A549 (cell line): Measurements from ENCODE around the gene ENDOG. TPM values are rescaled to one million over a fixed set of nuclear protein-coding genes. Genes with fewer than 3 reads are reported as not detected.

ENCODE experiments used
- ATAC-seq, 2 experiments: fragments of 200-7000 bp in 1 of 2; fragments of >200 bp in 1 of 2; cut with Nextera tagmentation in 1 of 2; cut with Tn5 transposase in 1 of 2; 3 replicates each; pipeline versions ENCODE4 v1.8.0 to v1.9.1; 2018 to 2020; ENCODE audit warnings: mild to moderate bottlenecking in 1 of 2, moderate library complexity in 1 of 2
- CTCF ChIA-PET: fragments of 300-600 bp; sonication (Branson Sonifier 250); formaldehyde crosslinking; extraction: SDS; loops from one replicate; lab custom pipeline; 2021; ENCODE audit warnings: antibody characterized with exemption, inconsistent platforms; lab: Yijun Ruan, JAX
- POLR2A ChIA-PET: fragments of 350-600 bp; formaldehyde crosslinking; extraction: SDS; loops from one replicate; lab custom pipeline; 2021; ENCODE audit warnings: antibody characterized with exemption, inconsistent platforms; lab: Yijun Ruan, JAX
- DNase-seq, 2 experiments: peaks; one replicate each; pipeline versions ENCODE4 v3.0.0 to v3.0.0-alpha.2; 2011 to 2016; ENCODE audit warnings: low read depth in 1 of 2, low spot score in 1 of 2
- FAIRE-seq: peaks from 2 replicates; lab custom pipeline; 2011; peaks lifted over from hg19 to GRCh38; lab: Jason Lieb, UNC
- H3K27ac ChIP-seq, 2 experiments: fragments of >200 bp; sonication (Bioruptor Twin); formaldehyde crosslinking; 3 replicates each; pipeline ENCODE4 v1.5.1; 2016 to 2017
- H3K4me1 ChIP-seq: fragments of >200 bp; sonication (Bioruptor Twin); formaldehyde crosslinking; 3 replicates; pipeline ENCODE4 v1.6.1; 2016
- H3K4me2 ChIP-seq: fragments of >200 bp; sonication (Bioruptor Twin); formaldehyde crosslinking; 3 replicates; pipeline ENCODE4 v1.6.1; 2016
- H3K4me3 ChIP-seq: fragments of >200 bp; sonication (Bioruptor Twin); formaldehyde crosslinking; 3 replicates; pipeline ENCODE4 v1.5.1; 2016
- H3K9me3 ChIP-seq: fragments of >200 bp; sonication (Bioruptor Twin); formaldehyde crosslinking; 3 replicates; pipeline ENCODE4 v1.6.1; 2016
- ATOH8 ChIP-seq: fragments of 250-450 bp; sonication (Bioruptor Pico); IDR thresholded peaks from 2 replicates; pipeline ENCODE4 v1.5.0; 2020; ENCODE audit warnings: low read depth, mild to moderate bottlenecking, moderate library complexity
- BHLHE40 ChIP-seq: IDR thresholded peaks from 2 replicates; pipeline ENCODE4 v1.6.1; 2012; ENCODE audit warnings: low read depth, low read length, inconsistent platforms
- CEBPB ChIP-seq, 2 experiments: fragments of >200 bp in 1 of 2; sonication (Bioruptor Twin) in 1 of 2; formaldehyde crosslinking in 1 of 2; IDR thresholded peaks; 2 replicates each; pipeline ENCODE4 v1.6.1; 2012 to 2016
- CHD4 ChIP-seq: fragments of 200-600 bp; sonication (generic); IDR thresholded peaks from 2 replicates; pipeline ENCODE4 v1.6.1; 2016; ENCODE audit warnings: antibody characterized with exemption, mild to moderate bottlenecking, borderline replicate concordance
- E2F6 ChIP-seq: IDR thresholded peaks from 2 replicates; pipeline ENCODE4 v1.6.1; 2012; ENCODE audit warnings: low read depth, borderline replicate concordance
- EHF ChIP-seq: fragments of 250-450 bp; sonication (Bioruptor Pico); IDR thresholded peaks from 2 replicates; pipeline ENCODE4 v1.5.0; 2020; ENCODE audit warnings: mild to moderate bottlenecking
- EHMT2 ChIP-seq: fragments of 200-600 bp; sonication (generic); IDR thresholded peaks from 2 replicates; pipeline ENCODE4 v1.6.1; 2016; ENCODE audit warnings: antibody characterized with exemption, low read depth, mild to moderate bottlenecking, moderate library complexity
- EP300 ChIP-seq, 2 experiments: fragments of >200 bp; sonication (Bioruptor Twin); formaldehyde crosslinking; IDR thresholded peaks; 2 replicates in 1 of 2; 3 replicates in 1 of 2; pipeline ENCODE4 v1.6.1; 2016 to 2017
- FOSB ChIP-seq: fragments of 250-450 bp; sonication (Bioruptor Pico); IDR thresholded peaks from 2 replicates; pipeline ENCODE4 v1.5.0; 2020; ENCODE audit warnings: mild to moderate bottlenecking, moderate library complexity
- FOSL2 ChIP-seq, 2 experiments: fragments of 450-650 bp in 1 of 2; fragments of >200 bp in 1 of 2; sonication (Bioruptor Twin) in 1 of 2; formaldehyde crosslinking; IDR thresholded peaks; 2 replicates each; pipeline versions ENCODE4 v1.5.0 to v1.6.1; 2016 to 2020; ENCODE audit warnings: mild to moderate bottlenecking in 1 of 2, moderate library complexity in 1 of 2
- HDAC2 ChIP-seq: fragments of 200-600 bp; sonication (generic); IDR thresholded peaks from 2 replicates; pipeline ENCODE4 v1.6.1; 2016
- HEYL ChIP-seq: fragments of 250-450 bp; sonication (Bioruptor Pico); IDR thresholded peaks from 2 replicates; pipeline ENCODE4 v1.8.0; 2021; ENCODE audit warnings: mild to moderate bottlenecking, moderate library complexity
- HOXA7 ChIP-seq: fragments of 250-450 bp; sonication (Bioruptor Pico); IDR thresholded peaks from 2 replicates; pipeline ENCODE4 v1.5.0; 2020; ENCODE audit warnings: mild to moderate bottlenecking, moderate library complexity
- HOXB13 ChIP-seq: fragments of 250-450 bp; sonication (Bioruptor Pico); IDR thresholded peaks from 2 replicates; pipeline ENCODE4 v1.5.0; 2020; ENCODE audit warnings: low read depth, mild to moderate bottlenecking, moderate library complexity
- JUN ChIP-seq, 2 experiments: fragments of >200 bp; sonication (Bioruptor Twin); formaldehyde crosslinking; IDR thresholded peaks; 2 replicates in 1 of 2; 3 replicates in 1 of 2; pipeline ENCODE4 v1.6.1; 2016 to 2017
- JUNB ChIP-seq: fragments of >200 bp; sonication (Bioruptor Twin); formaldehyde crosslinking; IDR thresholded peaks from 2 replicates; pipeline ENCODE4 v1.6.1; 2016
- KDM1A ChIP-seq: fragments of 200-600 bp; sonication (generic); IDR thresholded peaks from 2 replicates; pipeline ENCODE4 v1.6.1; 2016; ENCODE audit warnings: low read depth, mild to moderate bottlenecking
- MAZ ChIP-seq: fragments of 150-350 bp; IDR thresholded peaks from 2 replicates; pipeline ENCODE4 v1.6.1; 2014; ENCODE audit warnings: antibody characterized with exemption, low read depth, low read length, borderline replicate concordance
- PBX3 ChIP-seq: IDR thresholded peaks from 2 replicates; pipeline ENCODE4 v1.6.1; 2012
- POLR2AphosphoS2 ChIP-seq: conservative IDR thresholded peaks from 2 replicates; pipeline ENCODE4 v1.6.1; 2012; ENCODE audit warnings: low read length, improper control_type of control experiment, inconsistent platforms
- RAD21 ChIP-seq, 2 experiments: fragments of >200 bp in 1 of 2; sonication (Bioruptor Twin) in 1 of 2; formaldehyde crosslinking in 1 of 2; IDR thresholded peaks in 1 of 2; conservative IDR thresholded peaks in 1 of 2; 2 replicates in 1 of 2; 3 replicates in 1 of 2; pipeline ENCODE4 v1.6.1; 2012 to 2018; ENCODE audit warnings: inconsistent platforms in 1 of 2
- RARB ChIP-seq: fragments of 250-450 bp; sonication (Bioruptor Pico); IDR thresholded peaks from 2 replicates; pipeline ENCODE4 v1.8.0; 2021; ENCODE audit warnings: mild to moderate bottlenecking, moderate library complexity
- RCOR1 ChIP-seq: fragments of 150-350 bp; IDR thresholded peaks from 2 replicates; pipeline ENCODE4 v1.6.1; 2014; ENCODE audit warnings: antibody characterized with exemption, low read length, low read depth
- REST ChIP-seq: fragments of 200-600 bp; sonication (generic); IDR thresholded peaks from 2 replicates; pipeline ENCODE4 v1.6.1; 2016; ENCODE audit warnings: antibody characterized with exemption, mild to moderate bottlenecking, moderate library complexity
- RFX5 ChIP-seq: fragments of 450-650 bp; IDR thresholded peaks from 2 replicates; pipeline ENCODE4 v1.7.1; 2014; ENCODE audit warnings: antibody characterized with exemption, mild to moderate bottlenecking, moderate library complexity
- RNF2 ChIP-seq: fragments of 200-600 bp; sonication (generic); IDR thresholded peaks from 2 replicates; pipeline ENCODE4 v1.6.1; 2016; ENCODE audit warnings: low read depth, mild to moderate bottlenecking, antibody characterized with exemption, moderate library complexity, borderline replicate concordance
- SMC3 ChIP-seq: fragments of >200 bp; sonication (Bioruptor Twin); formaldehyde crosslinking; IDR thresholded peaks from 3 replicates; pipeline ENCODE4 v1.6.1; 2018; ENCODE audit warnings: inconsistent platforms
- SREBF2 ChIP-seq: fragments of 450-650 bp; IDR thresholded peaks from 2 replicates; pipeline ENCODE4 v1.6.1; 2014; ENCODE audit warnings: mild to moderate bottlenecking, moderate library complexity
- TFCP2L1 ChIP-seq: fragments of 250-450 bp; sonication (Bioruptor Pico); IDR thresholded peaks from 2 replicates; pipeline ENCODE4 v1.5.0; 2021; ENCODE audit warnings: mild to moderate bottlenecking
- TP53 ChIP-seq: fragments of 250-450 bp; sonication (Bioruptor Pico); IDR thresholded peaks from 2 replicates; pipeline ENCODE4 v1.5.0; 2021; ENCODE audit warnings: mild to moderate bottlenecking, moderate library complexity
- USF2 ChIP-seq: fragments of 450-650 bp; IDR thresholded peaks from 2 replicates; pipeline ENCODE4 v1.6.1; 2014; ENCODE audit warnings: antibody characterized with exemption
- ZFP36 ChIP-seq: fragments of 450-650 bp; IDR thresholded peaks from 2 replicates; pipeline ENCODE4 v1.6.1; 2014; ENCODE audit warnings: borderline replicate concordance; ENCODE audit not compliant: partially characterized antibody
- ZNF302 ChIP-seq: fragments of 250-450 bp; sonication (Bioruptor Pico); IDR thresholded peaks from 2 replicates; pipeline ENCODE4 v1.9.0; 2021; ENCODE audit warnings: inconsistent platforms, mild to moderate bottlenecking, moderate library complexity
- WGBS: methylation state at CpG from one replicate; pipeline ENCODE4 v1.1.6; 2017; ENCODE audit errors: missing lambda C conversion rate; 5-methylcytosine and 5-hydroxymethylcytosine counted together
- polyA plus RNA-seq, 4 experiments: library from polyadenylated mRNA; depleted of rRNA in 3 of 4; stranded (reverse); fragments of >200 nt; fragmentation: RNase III in 1 of 4; extraction: RNeasy Plus Mini Kit Qiagen cat#74134 plus additional on column Dnase treatment in 1 of 4; gene quantifications; 2 replicates in 3 of 4; 3 replicates in 1 of 4; pipeline ENCODE4 v1.2.3, GENCODE V29; 2011 to 2017

The ENDOG gene
- polyA plus RNA-seq, 2 of the 4 experiments (the other 2 are of a cell fraction): 12.8 to 18.6 TPM

- TF ChIP-seq JUN (IDR thresholded peaks at IDR 0.05): peak in 1 of 2 experiments; percentile 81; a peak in 3 of 5 replicates
- TF ChIP-seq RAD21 (conservative IDR thresholded peaks at IDR 0.05 in 1 of 2, IDR thresholded peaks at IDR 0.05 in 1 of 2): no peak
- TF ChIP-seq TFCP2L1 (CRISPR knock-in tag): 0 out of 2 replicates have a peak, but pooled peaks have one; percentile 71
- no peak for TF ChIP-seq SMC3
- TF ChIP-seq KDM1A: no peak
- no peak for TF ChIP-seq FOSB (CRISPR knock-in tag)
- TF ChIP-seq MAZ: no peak
- no peak for TF ChIP-seq RNF2
- no peak for TF ChIP-seq BHLHE40
- TF ChIP-seq FOSL2 (IDR thresholded peaks at IDR 0.05): no peak
- no peak for TF ChIP-seq FOSL2 (CRISPR knock-in tag; IDR thresholded peaks at IDR 0.05)
- no peak for TF ChIP-seq ATOH8 (CRISPR knock-in tag)
- TF ChIP-seq RFX5: 0 out of 2 replicates have a peak, but pooled peaks have one; percentile 17
- TF ChIP-seq TP53 (CRISPR knock-in tag): no peak
- no peak for TF ChIP-seq USF2
- no peak for TF ChIP-seq CEBPB (IDR thresholded peaks at IDR 0.05)
- TF ChIP-seq EHMT2: no peak
- peak; percentile 58; the same call in 1 of the 2 replicates for TF ChIP-seq E2F6
- TF ChIP-seq PBX3: no peak
- no peak for TF ChIP-seq EP300 (IDR thresholded peaks at IDR 0.05)
- TF ChIP-seq HDAC2: no peak
- no peak for TF ChIP-seq RCOR1
- no peak for TF ChIP-seq ZFP36
- TF ChIP-seq RARB (CRISPR knock-in tag): no peak
- TF ChIP-seq ZNF302 (CRISPR knock-in tag): no peak
- TF ChIP-seq EHF (CRISPR knock-in tag): no peak
These were observed 11.4 kb downstream of the ENDOG start, which contains the start of gene SPOUT1 (continued) for GRCh38 chr9:128829477-128830251.

GRCh38 chr9:128833696-128834095 lies 15.4 kb downstream of the ENDOG start:
- WGBS: 94% methylated on average over 10 of the region's 10 CpGs
- ATAC-seq: no peak
- no peak for DNase-seq
- Histone ChIP-seq H3K4me2 (no peak overlapping the region), H3K4me3 (no peak overlapping the region), H3K9me3 (no peaks in the 10 kb centered on the region), H3K27ac (no peak overlapping the region), H3K4me1 (peaks cover 1% of the 10 kb centered on the region; the same call in 1 of the 3 replicates)
- ChIA-PET POLR2A (no interaction called here), CTCF (interaction anchor here (1.0 kb wide), 1 partner anchor 30 kb away, joined by 3 read pairs; no protein-coding TSS in a partner anchor)
- no peak for FAIRE-seq
- TF ChIP-seq FOSL2 (IDR thresholded peaks at IDR 0.05): no peak
- no peak for TF ChIP-seq FOSL2 (CRISPR knock-in tag; IDR thresholded peaks at IDR 0.05)
- no peak for TF ChIP-seq JUN (IDR thresholded peaks at IDR 0.05)
- TF ChIP-seq REST: no peak
- no peak for TF ChIP-seq SREBF2
- no peak for TF ChIP-seq JUNB
- no peak for TF ChIP-seq RARB (CRISPR knock-in tag)
- TF ChIP-seq CHD4: no peak
- TF ChIP-seq POLR2AphosphoS2: no peak
- no peak for TF ChIP-seq BHLHE40
- no peak for TF ChIP-seq HOXA7 (CRISPR knock-in tag)
- no peak for TF ChIP-seq RFX5
- no peak for TF ChIP-seq HOXB13 (CRISPR knock-in tag)
- no peak for TF ChIP-seq EHF (CRISPR knock-in tag)
- TF ChIP-seq HEYL (CRISPR knock-in tag): no peak
